K562 (cell line): ENCODE data around the gene IDUA. TPM values are rescaled to one million over a fixed set of nuclear protein-coding genes. Genes with fewer than 3 reads are reported as not detected.
A peak's percentile ranks its signal among the peaks of the same experiment; 100 is the strongest.

Experiments
- CGGBP1 ChIP-seq: fragments of 250-450 bp; sonication (Bioruptor Pico); IDR thresholded peaks from 2 replicates; pipeline ENCODE4 v1.9.0; 2021; ENCODE audit warnings: mild to moderate bottlenecking
- CTBP1 ChIP-seq: fragments of 450-650 bp; IDR thresholded peaks from 2 replicates; pipeline ENCODE4 v1.6.1; 2016; ENCODE audit warnings: borderline replicate concordance
- DPF2 ChIP-seq: fragments of 450-650 bp; IDR thresholded peaks from 2 replicates; pipeline ENCODE4 v1.6.1; 2016
- ETV6 ChIP-seq, 3 experiments: fragments of 150-350 bp in 1 of 3; sonication (generic) in 1 of 3; formaldehyde crosslinking in 1 of 3; IDR thresholded peaks; 2 replicates each; pipeline versions ENCODE4 v1.6.1 to v1.8.0; 2014 to 2022; ENCODE audit warnings: borderline replicate concordance in 2 of 3, low read depth in 2 of 3, antibody characterized with exemption in 1 of 3, low read length in 1 of 3, mild to moderate bottlenecking in 1 of 3, missing genetic modification reagents in 1 of 3
- HCFC1 ChIP-seq: IDR thresholded peaks from 2 replicates; pipeline ENCODE4 v1.6.1; 2012; ENCODE audit warnings: low read depth, low read length, improper control_type of control experiment
- KLF16 ChIP-seq: IDR thresholded peaks from 2 replicates; pipeline ENCODE4 v1.6.1; 2016; ENCODE audit warnings: antibody characterized with exemption
- MIER1 ChIP-seq: fragments of 450-650 bp; IDR thresholded peaks from 2 replicates; pipeline ENCODE4 v1.6.1; 2016; ENCODE audit warnings: antibody characterized with exemption, mild to moderate bottlenecking, low read depth
- SMARCA5 ChIP-seq: fragments of 450-650 bp; IDR thresholded peaks from 2 replicates; pipeline ENCODE4 v1.6.1; 2016
- SMARCE1 ChIP-seq: fragments of 450-650 bp; IDR thresholded peaks from 2 replicates; pipeline ENCODE4 v1.7.1; 2016; ENCODE audit warnings: mild to moderate bottlenecking
- ZBTB33 ChIP-seq: sonication (generic); formaldehyde crosslinking; IDR thresholded peaks from 2 replicates; pipeline ENCODE4 v1.8.1; 2023; ENCODE audit warnings: mild to moderate bottlenecking, missing genetic modification reagents
- ZNF699 ChIP-seq: fragments of 250-450 bp; sonication (Bioruptor Pico); IDR thresholded peaks from 2 replicates; pipeline ENCODE4 v1.8.0; 2021; ENCODE audit warnings: mild to moderate bottlenecking, moderate library complexity; ENCODE audit not compliant: insufficient replicate concordance
- polyA plus RNA-seq, 8 experiments: library from polyadenylated mRNA; depleted of rRNA in 4 of 8; stranded (reverse) in 5 of 8; unstranded in 3 of 8; fragments of >200 nt; fragmentation: Nextera tagmentation in 2 of 8; fragmentation: Illumina TruSeq in 1 of 8; extraction: Ambion mirVana in 2 of 8; extraction: Trizol in 1 of 8; gene quantifications; 2 replicates each; pipeline versions ENCODE4 v1.2.1 to v1.2.3, GENCODE V29; 2011 to 2014; ENCODE audit warnings: inconsistent platforms in 1 of 8, missing spikeins in 1 of 8
- total RNA-seq, 7 experiments: library from RNA; depleted of rRNA in 6 of 7; stranded (reverse); fragments of >200 nt in 6 of 7; fragmentation: Illumina TruSeq in 2 of 7; extraction: Trizol in 2 of 7; gene quantifications; 2 replicates each; pipeline versions ENCODE4 v1.2.1 to v1.2.3, GENCODE V29; 2011 to 2021; ENCODE audit warnings: low replicate concordance in 1 of 7
- TF ChIP-seq, protein P1 (sequence below): fragments of 450-650 bp; conservative IDR thresholded peaks from 2 replicates; pipeline ENCODE4 v1.6.1; 2016; ENCODE audit warnings: missing genetic modification characterization, low read depth, mild to moderate bottlenecking, missing compliant biosample characterization, moderate library complexity
- TF ChIP-seq, protein P2 (sequence below): fragments of 450-650 bp; IDR thresholded peaks from 2 replicates; pipeline ENCODE4 v1.6.1; 2016; ENCODE audit warnings: low read depth
- TF ChIP-seq, protein P3 (sequence below): fragments of 450-650 bp; IDR thresholded peaks from 2 replicates; pipeline ENCODE4 v1.6.1; 2017; ENCODE audit warnings: mild to moderate bottlenecking, moderate library complexity

The IDUA gene
- total and polyA plus RNA-seq, 9 of the 15 experiments (the other 6 are each of a cell fraction or from before 2014, with no cell fraction given): 0.04 to 16.1 (median 1.2) TPM

- TF ChIP-seq, protein P1, sequence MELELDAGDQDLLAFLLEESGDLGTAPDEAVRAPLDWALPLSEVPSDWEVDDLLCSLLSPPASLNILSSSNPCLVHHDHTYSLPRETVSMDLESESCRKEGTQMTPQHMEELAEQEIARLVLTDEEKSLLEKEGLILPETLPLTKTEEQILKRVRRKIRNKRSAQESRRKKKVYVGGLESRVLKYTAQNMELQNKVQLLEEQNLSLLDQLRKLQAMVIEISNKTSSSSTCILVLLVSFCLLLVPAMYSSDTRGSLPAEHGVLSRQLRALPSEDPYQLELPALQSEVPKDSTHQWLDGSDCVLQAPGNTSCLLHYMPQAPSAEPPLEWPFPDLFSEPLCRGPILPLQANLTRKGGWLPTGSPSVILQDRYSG (tag): no peak
- TF ChIP-seq, protein P2, sequence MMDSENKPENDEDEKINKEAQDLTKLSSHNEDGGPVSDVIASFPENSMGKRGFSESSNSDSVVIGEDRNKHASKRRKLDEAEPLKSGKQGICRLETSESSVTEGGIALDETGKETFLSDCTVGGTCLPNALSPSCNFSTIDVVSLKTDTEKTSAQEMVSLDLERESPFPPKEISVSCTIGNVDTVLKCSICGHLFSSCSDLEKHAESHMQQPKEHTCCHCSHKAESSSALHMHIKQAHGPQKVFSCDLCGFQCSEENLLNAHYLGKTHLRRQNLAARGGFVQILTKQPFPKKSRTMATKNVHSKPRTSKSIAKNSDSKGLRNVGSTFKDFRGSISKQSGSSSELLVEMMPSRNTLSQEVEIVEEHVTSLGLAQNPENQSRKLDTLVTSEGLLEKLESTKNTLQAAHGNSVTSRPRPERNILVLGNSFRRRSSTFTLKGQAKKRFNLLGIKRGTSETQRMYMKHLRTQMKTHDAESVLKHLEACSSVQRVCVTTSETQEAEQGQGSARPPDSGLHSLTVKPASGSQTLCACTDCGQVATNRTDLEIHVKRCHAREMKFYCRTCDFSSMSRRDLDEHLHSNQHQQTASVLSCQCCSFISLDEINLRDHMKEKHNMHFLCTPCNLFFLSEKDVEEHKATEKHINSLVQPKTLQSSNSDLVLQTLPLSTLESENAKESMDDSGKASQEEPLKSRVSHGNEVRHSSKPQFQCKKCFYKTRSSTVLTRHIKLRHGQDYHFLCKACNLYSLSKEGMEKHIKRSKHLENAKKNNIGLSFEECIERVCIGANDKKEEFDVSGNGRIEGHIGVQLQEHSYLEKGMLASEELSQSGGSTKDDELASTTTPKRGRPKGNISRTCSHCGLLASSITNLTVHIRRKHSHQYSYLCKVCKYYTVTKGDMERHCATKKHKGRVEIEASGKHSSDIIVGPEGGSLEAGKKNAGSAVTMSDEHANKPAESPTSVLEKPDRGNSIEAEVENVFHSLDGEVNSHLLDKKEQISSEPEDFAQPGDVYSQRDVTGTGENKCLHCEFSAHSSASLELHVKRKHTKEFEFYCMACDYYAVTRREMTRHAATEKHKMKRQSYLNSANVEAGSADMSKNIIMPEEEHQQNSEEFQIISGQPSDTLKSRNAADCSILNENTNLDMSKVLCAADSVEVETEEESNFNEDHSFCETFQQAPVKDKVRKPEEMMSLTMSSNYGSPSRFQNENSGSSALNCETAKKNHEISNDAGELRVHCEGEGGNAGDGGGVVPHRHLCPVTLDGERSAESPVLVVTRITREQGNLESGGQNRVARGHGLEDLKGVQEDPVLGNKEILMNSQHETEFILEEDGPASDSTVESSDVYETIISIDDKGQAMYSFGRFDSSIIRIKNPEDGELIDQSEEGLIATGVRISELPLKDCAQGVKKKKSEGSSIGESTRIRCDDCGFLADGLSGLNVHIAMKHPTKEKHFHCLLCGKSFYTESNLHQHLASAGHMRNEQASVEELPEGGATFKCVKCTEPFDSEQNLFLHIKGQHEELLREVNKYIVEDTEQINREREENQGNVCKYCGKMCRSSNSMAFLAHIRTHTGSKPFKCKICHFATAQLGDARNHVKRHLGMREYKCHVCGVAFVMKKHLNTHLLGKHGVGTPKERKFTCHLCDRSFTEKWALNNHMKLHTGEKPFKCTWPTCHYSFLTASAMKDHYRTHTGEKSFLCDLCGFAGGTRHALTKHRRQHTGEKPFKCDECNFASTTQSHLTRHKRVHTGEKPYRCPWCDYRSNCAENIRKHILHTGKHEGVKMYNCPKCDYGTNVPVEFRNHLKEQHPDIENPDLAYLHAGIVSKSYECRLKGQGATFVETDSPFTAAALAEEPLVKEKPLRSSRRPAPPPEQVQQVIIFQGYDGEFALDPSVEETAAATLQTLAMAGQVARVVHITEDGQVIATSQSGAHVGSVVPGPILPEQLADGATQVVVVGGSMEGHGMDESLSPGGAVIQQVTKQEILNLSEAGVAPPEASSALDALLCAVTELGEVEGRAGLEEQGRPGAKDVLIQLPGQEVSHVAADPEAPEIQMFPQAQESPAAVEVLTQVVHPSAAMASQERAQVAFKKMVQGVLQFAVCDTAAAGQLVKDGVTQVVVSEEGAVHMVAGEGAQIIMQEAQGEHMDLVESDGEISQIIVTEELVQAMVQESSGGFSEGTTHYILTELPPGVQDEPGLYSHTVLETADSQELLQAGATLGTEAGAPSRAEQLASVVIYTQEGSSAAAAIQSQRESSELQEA: no peak
- TF ChIP-seq, protein P3, sequence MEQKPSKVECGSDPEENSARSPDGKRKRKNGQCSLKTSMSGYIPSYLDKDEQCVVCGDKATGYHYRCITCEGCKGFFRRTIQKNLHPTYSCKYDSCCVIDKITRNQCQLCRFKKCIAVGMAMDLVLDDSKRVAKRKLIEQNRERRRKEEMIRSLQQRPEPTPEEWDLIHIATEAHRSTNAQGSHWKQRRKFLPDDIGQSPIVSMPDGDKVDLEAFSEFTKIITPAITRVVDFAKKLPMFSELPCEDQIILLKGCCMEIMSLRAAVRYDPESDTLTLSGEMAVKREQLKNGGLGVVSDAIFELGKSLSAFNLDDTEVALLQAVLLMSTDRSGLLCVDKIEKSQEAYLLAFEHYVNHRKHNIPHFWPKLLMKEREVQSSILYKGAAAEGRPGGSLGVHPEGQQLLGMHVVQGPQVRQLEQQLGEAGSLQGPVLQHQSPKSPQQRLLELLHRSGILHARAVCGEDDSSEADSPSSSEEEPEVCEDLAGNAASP: no peak
- TF ChIP-seq ZBTB33 (CRISPR knock-in tag) (peak; percentile 99), CGGBP1 (CRISPR knock-in tag) (no peak), ETV6 (IDR thresholded peaks at IDR 0.05; ENCODE audit: borderline replicate concordance in 1 of 2, low read depth in 2 of 2, low read length in 1 of 2) (no peak), ETV6 (CRISPR knock-in tag; IDR thresholded peaks at IDR 0.05; ENCODE audit: borderline replicate concordance) (no peak), MIER1 (no peak), HCFC1 (no peak), KLF16 (no peak), ZNF699 (CRISPR knock-in tag) (no peak), DPF2 (no peak), CTBP1 (no peak), SMARCE1 (no peak), SMARCA5 (no peak)
These were observed 13.1 kb upstream of the IDUA start, which contains the start of gene DGKQ (continued) for GRCh38 chr4:973431-974397.
